ENCODE measurements around the gene ERC1.

DNA sequence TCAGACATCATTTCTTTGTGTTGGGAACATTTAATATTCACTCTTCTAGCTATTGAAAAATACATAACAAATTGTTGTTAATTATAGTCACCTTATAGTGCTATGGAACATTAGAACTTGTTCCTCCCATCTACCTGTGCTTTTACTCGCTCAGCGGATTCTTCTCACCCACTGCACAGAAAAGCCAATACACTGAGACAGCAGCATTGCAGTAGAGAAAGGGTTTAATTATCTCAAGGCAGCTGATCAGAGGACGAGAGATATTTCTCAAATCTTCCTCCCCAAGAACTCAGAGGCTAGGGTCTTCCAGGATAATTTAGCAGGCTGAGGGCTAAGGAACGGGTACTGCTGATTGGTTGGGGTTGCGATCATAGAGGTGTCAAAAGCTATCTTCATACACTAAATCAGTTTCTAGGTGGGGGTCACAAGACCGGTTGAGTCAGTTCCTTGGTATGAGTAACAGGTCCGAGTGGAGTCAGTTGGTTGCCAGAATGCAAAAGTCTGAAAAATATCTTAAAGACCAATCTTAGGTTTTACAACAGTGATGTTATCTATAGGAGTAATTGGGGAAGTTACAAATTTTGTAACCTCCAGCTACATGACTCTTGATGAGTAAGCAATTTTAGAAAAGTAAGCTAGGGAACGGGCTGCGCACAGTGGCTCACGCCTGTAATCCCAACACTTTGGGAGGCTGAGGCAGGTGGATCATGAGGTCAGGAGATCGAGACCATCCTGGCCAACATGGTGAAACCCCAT lies 430.2 kb downstream of the ERC1 start:
- TF ChIP-seq, protein P1, sequence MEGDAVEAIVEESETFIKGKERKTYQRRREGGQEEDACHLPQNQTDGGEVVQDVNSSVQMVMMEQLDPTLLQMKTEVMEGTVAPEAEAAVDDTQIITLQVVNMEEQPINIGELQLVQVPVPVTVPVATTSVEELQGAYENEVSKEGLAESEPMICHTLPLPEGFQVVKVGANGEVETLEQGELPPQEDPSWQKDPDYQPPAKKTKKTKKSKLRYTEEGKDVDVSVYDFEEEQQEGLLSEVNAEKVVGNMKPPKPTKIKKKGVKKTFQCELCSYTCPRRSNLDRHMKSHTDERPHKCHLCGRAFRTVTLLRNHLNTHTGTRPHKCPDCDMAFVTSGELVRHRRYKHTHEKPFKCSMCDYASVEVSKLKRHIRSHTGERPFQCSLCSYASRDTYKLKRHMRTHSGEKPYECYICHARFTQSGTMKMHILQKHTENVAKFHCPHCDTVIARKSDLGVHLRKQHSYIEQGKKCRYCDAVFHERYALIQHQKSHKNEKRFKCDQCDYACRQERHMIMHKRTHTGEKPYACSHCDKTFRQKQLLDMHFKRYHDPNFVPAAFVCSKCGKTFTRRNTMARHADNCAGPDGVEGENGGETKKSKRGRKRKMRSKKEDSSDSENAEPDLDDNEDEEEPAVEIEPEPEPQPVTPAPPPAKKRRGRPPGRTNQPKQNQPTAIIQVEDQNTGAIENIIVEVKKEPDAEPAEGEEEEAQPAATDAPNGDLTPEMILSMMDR (conservative IDR thresholded peaks at IDR 0.05 in 1 of 2, IDR thresholded peaks at IDR 0.05 in 1 of 2; ENCODE audit: low read depth in 1 of 2, low read length in 2 of 2), result no peak
- no peak for TF ChIP-seq EZH2 (IDR thresholded peaks at IDR 0.05; ENCODE audit: low read length, missing control alignments)
